Measurements from ENCODE around the gene GAS1.

GRCh38 chr9:86942281-86943200, 4.8 kb downstream of the GAS1 start:
- TF ChIP-seq CTCF (conservative IDR thresholded peaks at IDR 0.05; ENCODE audit: low read depth, low read length) (no peak), EZH2 (IDR thresholded peaks at IDR 0.05; ENCODE audit: low read length, unreplicated experiment) (no peak), EZH2phosphoT487 (IDR thresholded peaks at IDR 0.05; ENCODE audit: borderline replicate concordance, low read length) (no peak)

Measured in PC-3 (cell line).